ENCODE results near the gene POU5F1.
A peak's percentile ranks its signal among the peaks of the same experiment; 100 is the strongest.
"Not testable (repeated sequence)": the region's sequence is repeated elsewhere in the genome, so short reads cannot be mapped to it uniquely, and the experiment has no call there.

POU5F1 gene

GRCh38 chr6:31190488-31190887 is 20.0 kb upstream of the POU5F1 start:
- peak; percentile 23 for ATAC-seq
- no peak for DNase-seq

DNA sequence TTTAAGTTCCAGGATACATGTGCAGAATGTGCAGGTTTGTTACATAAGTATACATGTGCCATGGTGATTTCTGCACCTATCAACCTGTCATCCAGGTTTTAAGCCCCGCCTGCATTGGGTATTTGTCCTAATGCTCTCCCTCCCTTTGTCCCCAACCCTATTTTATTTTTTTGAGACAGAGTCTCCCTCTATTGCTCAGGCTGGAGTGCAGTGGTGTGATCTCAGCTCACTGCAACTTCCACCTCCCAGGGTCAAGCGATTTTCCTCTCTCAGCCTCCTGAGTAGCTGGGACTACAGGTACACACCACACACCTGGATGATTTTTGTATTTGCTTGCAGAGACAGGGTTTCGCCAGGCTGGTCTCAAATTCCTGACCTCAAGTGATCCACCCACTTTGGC is 18.7 kb upstream of the POU5F1 start:
- ATAC-seq, DNase-seq: not testable (repeated sequence)

- DNase-seq (no peak), ATAC-seq (no peak)
Measured at GRCh38 chr6:31187780-31188194, 17.3 kb upstream of the POU5F1 start.

DNA sequence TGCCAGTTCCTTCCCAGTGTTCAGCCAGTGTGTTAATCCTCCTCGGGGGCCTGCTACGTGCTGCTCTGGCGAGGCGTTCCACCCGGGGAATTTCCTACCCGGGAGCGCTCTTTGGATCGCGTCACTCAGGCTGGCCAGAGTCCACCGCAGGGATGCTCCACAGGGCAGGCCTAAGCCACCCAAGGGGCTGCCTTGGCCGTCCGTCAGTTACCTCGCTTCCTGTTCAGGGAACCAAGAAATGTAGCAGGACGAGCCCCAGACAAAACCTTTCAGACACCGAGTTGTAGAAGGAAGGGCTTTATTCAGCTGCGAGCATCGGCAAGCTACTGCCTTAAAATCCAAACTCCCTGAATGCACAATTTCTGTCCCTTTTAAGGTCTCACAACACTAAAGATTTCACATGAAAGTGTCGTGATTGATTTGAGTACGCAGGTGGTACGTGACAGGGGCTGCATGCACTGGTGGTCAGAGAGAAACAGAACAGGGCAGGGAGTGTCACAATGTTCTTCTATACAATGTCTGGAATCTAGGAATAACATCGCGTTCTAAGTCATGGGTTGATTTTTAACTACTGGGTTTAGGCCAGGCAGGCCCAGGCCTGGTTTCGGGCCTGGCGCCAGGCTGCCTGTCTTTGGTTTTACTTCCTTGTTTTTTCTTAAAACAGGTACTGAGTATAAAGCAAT is 15.7 kb upstream of the POU5F1 start:
- DNase-seq, result no peak
- ATAC-seq, result no peak

DNA sequence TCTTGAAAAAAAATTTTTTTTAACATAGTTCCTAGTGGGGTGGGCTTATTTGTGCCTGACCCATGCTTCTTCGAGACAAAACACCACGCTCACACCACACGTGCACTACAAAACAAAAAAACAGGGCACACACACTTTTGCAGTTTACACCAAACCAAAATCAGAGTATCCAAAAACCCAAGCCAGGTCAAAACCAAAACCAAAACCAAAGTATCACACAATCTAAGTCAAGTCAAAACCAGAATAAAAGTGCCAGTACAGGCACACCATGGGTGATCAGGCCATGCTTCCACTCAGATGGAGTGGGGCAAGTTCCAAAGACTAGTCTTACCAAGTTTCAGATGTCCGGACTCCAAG is 15.2 kb upstream of the POU5F1 start:
- DNase-seq, ATAC-seq: not testable (repeated sequence)

DNA sequence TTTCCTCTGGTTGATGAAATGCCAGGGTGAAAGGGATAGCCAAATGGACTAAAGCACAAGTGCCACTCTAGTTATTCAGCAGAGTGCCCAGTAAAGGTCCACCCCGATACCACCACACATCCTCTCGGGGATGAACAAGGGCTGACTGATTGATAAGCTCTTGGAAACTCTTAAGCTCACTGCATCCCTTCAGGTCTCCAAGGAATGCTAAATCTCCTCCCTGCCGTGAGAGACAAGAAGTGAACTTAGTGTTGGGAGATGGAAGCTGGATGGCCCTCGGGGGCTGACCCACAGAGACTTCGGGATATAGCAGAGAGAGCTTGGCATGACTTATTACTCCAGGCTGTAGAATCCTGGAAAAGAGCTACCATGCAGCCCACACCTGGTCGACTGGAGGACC is 13.4 kb upstream of the POU5F1 start:
- DNase-seq, ATAC-seq: not testable (repeated sequence)

DNA sequence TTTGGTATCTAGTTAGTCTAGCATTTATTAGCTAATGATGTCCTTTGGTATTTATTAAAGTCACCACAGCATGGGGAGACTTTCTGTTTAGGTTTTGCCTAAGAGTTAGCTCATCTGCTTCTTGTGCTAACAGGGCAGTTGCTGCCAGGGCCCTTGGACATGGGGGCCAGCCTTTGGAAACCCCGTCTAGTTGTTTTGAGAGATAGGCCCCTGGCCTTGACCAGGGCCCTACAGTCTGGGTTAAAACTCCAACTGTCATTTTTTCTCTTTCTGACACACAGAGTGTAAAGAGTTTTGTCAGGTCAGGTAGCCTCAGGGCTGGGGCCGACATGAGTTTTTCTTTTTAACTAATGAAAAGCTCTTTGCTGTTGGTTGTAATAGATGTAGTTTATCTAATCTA is 12.8 kb upstream of the POU5F1 start:
- DNase-seq, ATAC-seq: not testable (repeated sequence)

DNA sequence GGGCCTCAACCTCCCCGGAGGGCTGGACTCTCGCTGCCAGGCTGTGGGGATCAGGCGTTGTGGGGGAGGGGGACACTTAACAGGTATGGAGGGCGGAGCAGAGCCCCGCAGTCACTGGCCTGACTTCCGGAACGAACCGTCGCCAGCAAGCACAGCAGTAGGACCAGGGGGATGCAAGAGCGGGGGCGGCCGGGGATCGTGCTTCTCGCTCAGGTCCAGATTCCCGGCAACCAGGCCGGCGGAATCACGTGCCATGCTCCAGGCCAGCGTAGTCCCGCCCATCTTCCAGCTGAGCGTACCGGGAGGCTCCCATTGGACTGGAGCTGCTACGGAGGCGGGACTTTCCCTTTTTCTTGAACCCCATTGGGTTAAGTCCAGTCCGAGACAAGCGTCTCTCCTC is 10.0 kb upstream of the POU5F1 start:
- ATAC-seq (peak; percentile 99), DNase-seq (peak; percentile 77)

- ATAC-seq, result no peak
Measured at GRCh38 chr6:31179896-31180295, 9.4 kb upstream of the POU5F1 start.

GRCh38 chr6:31179042-31179386 is 8.5 kb upstream of the POU5F1 start:
- ATAC-seq, result no peak
- DNase-seq, result no peak

More at GRCh38 chr6:31179896-31180295, 9.4 kb upstream of the POU5F1 start:
- no peak for DNase-seq

DNA sequence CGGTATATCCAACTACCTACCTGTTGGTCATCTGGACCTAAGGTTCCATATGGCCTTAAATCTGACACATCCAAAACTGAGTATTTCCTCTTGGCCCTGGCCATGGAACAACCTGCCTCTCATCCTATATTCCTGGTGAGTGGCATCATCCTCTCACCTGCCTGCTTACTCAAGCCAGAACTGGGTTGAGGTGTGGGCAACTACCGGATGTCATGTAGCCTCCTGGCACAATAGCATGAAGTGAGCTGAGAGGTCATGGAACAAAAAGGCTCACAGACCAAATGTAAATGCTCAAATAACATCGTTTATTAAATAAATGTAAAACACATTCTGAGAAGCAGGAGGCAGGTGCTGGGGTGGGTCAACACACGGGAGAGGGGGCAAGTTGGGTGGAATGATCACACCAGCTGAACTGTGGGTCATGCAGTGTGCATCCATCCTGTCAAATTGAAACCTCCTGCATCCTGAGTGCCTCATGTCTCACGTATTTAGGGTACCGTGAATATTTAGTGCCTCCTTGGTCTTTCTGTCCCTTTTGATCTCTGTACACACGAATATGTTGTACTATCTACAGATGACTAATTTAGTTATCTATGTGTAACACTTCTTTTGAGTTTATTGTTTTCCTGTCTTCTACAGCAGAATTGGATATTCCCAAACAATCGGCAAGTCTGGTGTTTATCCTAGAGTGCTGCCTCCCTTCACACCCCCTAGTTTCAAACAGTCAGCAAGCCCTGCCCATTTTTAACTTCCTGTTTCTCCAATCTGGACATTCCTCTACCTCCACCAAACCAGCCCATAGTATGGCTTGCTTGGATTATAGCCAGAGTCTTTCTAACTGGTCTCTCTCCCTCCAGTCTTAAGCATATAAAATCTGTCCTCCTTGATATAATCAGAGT is 7.9 kb upstream of the POU5F1 start:
- DNase-seq (no peak), ATAC-seq (no peak)

- DNase-seq (no peak), ATAC-seq (no peak)
Measured at GRCh38 chr6:31175971-31176370, 5.5 kb upstream of the POU5F1 start.

DNA sequence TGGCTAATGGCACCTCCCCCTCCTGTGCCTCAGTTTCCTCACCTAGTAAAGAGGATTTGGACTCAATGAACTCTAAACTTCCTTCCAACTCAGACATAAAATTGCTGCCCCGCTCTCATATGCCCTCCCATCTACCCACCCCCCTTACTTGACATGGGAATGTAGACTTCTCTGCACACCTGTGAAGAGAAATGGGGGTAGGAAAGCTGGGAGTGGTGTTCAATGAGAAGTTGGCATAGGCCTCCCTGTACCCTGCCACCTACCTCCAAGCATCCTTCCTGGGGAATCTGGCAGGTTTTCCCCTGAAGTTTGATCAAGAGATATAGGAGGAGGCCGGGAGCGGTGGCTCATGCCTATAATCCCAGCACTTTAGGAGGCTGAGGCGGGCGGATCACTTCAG is 3.9 kb upstream of the POU5F1 start:
- no peak for DNase-seq
- no peak for ATAC-seq

GRCh38 chr6:31173406-31173805 is 2.9 kb upstream of the POU5F1 start:
- ATAC-seq, result no peak

DNA sequence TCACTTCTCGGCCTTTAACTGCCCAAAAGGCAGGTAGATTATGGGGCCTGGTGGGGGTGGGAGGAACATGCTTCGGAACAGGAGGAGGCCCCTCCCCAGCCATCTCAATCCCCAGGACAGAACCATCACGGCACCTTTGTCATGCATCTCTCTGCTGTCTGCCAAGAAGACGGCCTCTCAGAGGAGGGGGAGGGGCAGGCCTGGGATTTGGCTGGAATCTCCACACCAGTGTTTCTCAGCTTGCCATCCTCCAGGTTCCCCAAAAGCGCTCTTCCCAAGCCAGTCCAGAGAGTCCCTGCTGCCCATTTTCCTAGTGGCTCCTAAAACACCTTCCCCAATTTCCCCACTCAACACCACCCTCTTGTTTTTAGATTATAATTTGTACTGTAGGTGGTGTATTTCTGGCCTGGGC is 2.5 kb upstream of the POU5F1 start:
- DNase-seq (no peak), ATAC-seq (no peak)

More at GRCh38 chr6:31173406-31173805, 2.9 kb upstream of the POU5F1 start:
- no peak for DNase-seq

- DNase-seq (no peak), ATAC-seq (no peak)
Measured at GRCh38 chr6:31171931-31172905, 1.7 kb upstream of the POU5F1 start.

DNA sequence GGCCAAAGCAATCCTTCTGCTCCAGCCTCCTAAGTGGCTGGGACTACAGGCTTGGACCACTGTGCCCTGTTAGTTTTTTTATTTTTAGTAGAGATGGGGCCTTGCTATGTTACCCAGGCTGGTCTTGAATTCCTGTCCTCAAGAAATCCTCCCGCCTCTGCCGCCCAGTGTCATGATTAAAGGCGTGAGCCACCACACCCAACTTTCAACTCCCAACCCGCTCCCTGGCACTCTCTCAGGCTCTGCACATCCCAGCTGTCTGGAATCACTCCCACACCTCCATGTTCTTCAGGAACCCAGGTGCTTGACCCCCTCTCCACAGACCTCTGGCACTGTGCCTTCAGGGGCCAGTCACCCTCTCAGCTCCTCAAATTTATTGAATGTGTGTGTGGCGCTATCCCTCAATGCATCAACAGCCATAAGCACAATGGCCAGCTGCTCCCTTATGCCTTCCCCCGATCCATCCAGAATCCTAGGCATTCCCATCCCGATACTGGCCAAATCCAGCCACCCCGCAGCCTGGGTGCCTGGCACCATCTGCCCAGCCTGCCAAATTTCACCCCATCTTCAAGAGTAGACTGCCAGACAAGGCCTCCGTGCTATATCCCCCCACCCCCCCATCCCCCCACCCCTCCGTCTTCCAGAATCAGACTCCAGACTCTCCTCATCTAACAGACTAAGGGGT is 647 bp upstream of the POU5F1 start:
- no peak for ATAC-seq
- no peak for DNase-seq

DNA sequence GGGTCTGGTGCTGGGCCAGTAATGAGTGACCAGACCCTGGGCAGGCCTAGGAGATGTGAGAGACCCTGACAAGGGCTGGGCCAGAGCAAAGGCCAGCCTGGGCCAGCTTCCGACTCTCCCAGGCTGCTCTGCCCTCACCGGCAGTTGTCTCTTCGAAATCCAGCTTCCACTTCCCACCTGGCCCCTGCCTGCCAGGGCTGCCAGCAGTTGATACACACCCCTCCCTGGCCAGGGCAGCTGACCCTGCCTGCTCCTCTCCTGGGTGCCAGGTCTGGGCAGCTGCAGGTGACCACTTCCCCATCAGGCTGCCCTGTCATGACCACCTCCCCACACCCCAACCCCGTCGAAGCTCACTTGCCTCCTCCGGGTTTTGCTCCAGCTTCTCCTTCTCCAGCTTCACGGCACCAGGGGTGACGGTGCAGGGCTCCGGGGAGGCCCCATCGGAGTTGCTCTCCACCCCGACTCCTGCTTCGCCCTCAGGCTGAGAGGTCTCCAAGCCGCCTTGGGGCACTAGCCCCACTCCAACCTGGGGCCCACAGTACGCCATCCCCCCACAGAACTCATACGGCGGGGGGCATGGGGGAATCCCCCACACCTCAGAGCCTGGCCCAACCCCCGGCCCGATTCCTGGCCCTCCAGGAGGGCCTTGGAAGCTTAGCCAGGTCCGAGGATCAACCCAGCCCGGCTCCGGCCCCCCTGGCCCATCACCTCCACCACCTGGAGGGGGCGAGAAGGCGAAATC is 453 bp downstream of the POU5F1 start:
- not testable (repeated sequence) for DNase-seq, ATAC-seq

DNA sequence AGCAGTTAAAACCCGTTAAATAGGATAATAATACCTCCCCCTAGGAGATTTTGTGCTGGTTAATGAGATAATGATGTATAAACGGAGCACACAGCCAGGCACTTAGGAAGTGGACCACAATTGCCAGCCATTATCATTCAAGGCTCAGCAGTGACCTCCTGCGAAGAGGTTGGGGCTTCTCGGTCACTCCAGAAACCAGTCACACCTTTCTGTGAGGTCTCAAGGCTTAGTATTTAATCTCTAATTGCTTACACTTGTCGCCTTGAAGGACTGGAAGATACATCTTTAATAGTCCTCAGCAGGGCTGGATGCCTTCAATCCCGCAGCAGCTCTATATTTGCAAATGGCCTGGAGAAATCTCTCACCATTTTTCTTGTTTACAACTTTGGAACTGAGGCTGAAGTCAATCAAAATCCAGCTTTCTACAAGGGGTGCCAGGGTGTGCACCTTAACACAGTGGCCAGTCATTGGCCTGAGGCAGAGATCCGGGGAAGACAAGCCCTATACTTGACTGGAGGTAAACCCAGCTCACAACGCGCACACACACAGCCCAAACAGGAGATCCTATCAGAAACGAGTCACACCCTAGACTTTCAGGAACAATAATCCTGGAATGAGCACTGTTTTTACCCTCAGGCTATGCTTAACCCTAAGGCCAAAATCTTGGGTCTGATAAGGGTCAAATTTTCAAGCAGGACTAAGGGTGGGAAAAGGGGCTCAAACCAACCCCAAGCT is 1.2 kb downstream of the POU5F1 start:
- DNase-seq (no peak), ATAC-seq (no peak)

- ATAC-seq, result no peak
- no peak for DNase-seq
Measured at GRCh38 chr6:31168606-31169005, 1.9 kb downstream of the POU5F1 start.
